HepG2 (cell line): Measurements from ENCODE around the gene CEP57L1. TPM values are rescaled to one million over a fixed set of nuclear protein-coding genes. Genes with fewer than 3 reads are reported as not detected.

ENCODE experiments used
- ATAC-seq: fragments of 200-7000 bp; cut with Tn5 transposase; 3 replicates; pipeline ENCODE4 v1.9.1; 2020; ENCODE audit warnings: mild to moderate bottlenecking, moderate library complexity
- BruUV-seq: library from RNA; stranded (reverse); fragments of 400-500 nt; replicated peaks from 2 replicates; lab custom pipeline; 2021; lab: Mats Ljungman, UMichigan
- CTCF ChIA-PET: fragments of 300-600 bp; formaldehyde crosslinking; extraction: SDS; loops from one replicate; lab custom pipeline; 2021; ENCODE audit warnings: low total read pairs, inconsistent platforms, low intra/inter-chr PET ratio; lab: Yijun Ruan, JAX
- POLR2A ChIA-PET: fragments of 350-600 bp; sonication (Branson Sonifier 250); formaldehyde crosslinking; loops from one replicate; lab custom pipeline; 2020; ENCODE audit warnings: antibody characterized with exemption, inconsistent platforms; lab: Yijun Ruan, JAX
- DNase-seq: peaks from one replicate; pipeline ENCODE4 v3.0.0-alpha.2; 2015; ENCODE audit warnings: low spot score
- FAIRE-seq: peaks from 3 replicates; lab custom pipeline; 2011; peaks lifted over from hg19 to GRCh38; lab: Jason Lieb, UNC
- H2AFZ ChIP-seq: one replicate; pipeline ENCODE4 v1.6.1; 2011; ENCODE audit warnings: low read length, inconsistent platforms
- H3K27ac ChIP-seq: fragments of 300-600 bp; 3 replicates; pipeline ENCODE4 v1.8.0; 2011; ENCODE audit warnings: mixed run types, mild to moderate bottlenecking, mixed read lengths, low read length, inconsistent platforms; ENCODE audit not compliant: insufficient read depth; ENCODE audit errors: extremely low read length
- H3K27me3 ChIP-seq, 2 experiments: fragments of 200-600 bp in 1 of 2; 2 replicates in 1 of 2; 3 replicates in 1 of 2; pipeline versions ENCODE4 v1.6.0 to v1.8.0; 2011; ENCODE audit warnings: low read length in 2 of 2, mild to moderate bottlenecking in 2 of 2, moderate library complexity in 2 of 2, inconsistent platforms in 1 of 2; ENCODE audit not compliant: insufficient read depth in 2 of 2, control insufficient read depth in 1 of 2
- H3K36me3 ChIP-seq, 2 experiments: fragments of 200-600 bp in 1 of 2; replicated peaks in 1 of 2; 2 replicates in 1 of 2; 3 replicates in 1 of 2; pipeline versions ENCODE4 v1.5.1 to v1.8.0; 2011; ENCODE audit warnings: low read length in 2 of 2, inconsistent platforms in 1 of 2; ENCODE audit not compliant: insufficient read depth in 2 of 2, control insufficient read depth in 1 of 2
- H3K4me1 ChIP-seq: 2 replicates; pipeline ENCODE4 v1.5.1; 2012; ENCODE audit warnings: low read length, inconsistent platforms; ENCODE audit not compliant: insufficient read depth
- H3K4me2 ChIP-seq: 2 replicates; pipeline ENCODE4 v1.6.0; 2011; ENCODE audit warnings: low read depth, low read length, inconsistent platforms
- H3K4me3 ChIP-seq, 3 experiments: fragments of 200-600 bp in 1 of 3; sonication (generic), shearing (Covaris generic) in 1 of 3; replicated peaks in 1 of 3; 2 replicates each; pipeline ENCODE4 v1.5.1; 2011 to 2016; ENCODE audit warnings: low read length in 3 of 3, inconsistent platforms in 2 of 3, low read depth in 2 of 3, mild to moderate bottlenecking in 2 of 3, control low read depth in 1 of 3, mixed read lengths in 1 of 3; ENCODE audit not compliant: insufficient read depth in 1 of 3
- H3K79me2 ChIP-seq: one replicate; pipeline ENCODE4 v1.6.1; 2011; ENCODE audit warnings: low read length, inconsistent platforms; ENCODE audit not compliant: insufficient read depth
- H3K9ac ChIP-seq: 2 replicates; pipeline ENCODE4 v1.6.0; 2011; ENCODE audit warnings: mild to moderate bottlenecking, low read depth, low read length, inconsistent platforms; ENCODE audit not compliant: insufficient read depth
- H3K9me3 ChIP-seq: 2 replicates; pipeline ENCODE4 v1.5.1; 2012; ENCODE audit warnings: mild to moderate bottlenecking, low read length
- H4K20me1 ChIP-seq: 2 replicates; pipeline ENCODE4 v1.6.0; 2011; ENCODE audit warnings: inconsistent platforms, mild to moderate bottlenecking, low read length, moderate library complexity; ENCODE audit not compliant: insufficient read depth
- HOMEZ ChIP-seq: IDR thresholded peaks from 2 replicates; pipeline ENCODE4 v1.6.1; 2016; ENCODE audit warnings: low read depth
- MXD4 ChIP-seq: IDR thresholded peaks from 2 replicates; pipeline ENCODE4 v1.6.1; 2016; ENCODE audit warnings: mild to moderate bottlenecking, missing biosample characterization, missing genetic modification reagents
- SMAD3 ChIP-seq: sonication (generic); formaldehyde crosslinking; IDR thresholded peaks from 2 replicates; pipeline ENCODE4 v1.4.0; 2020; ENCODE audit warnings: missing genetic modification reagents
- TCF7 ChIP-seq: sonication (generic); IDR thresholded peaks from 2 replicates; pipeline ENCODE4 v1.6.1; 2016; ENCODE audit warnings: antibody characterized with exemption, low read depth
- TFE3 ChIP-seq: IDR thresholded peaks from 2 replicates; pipeline ENCODE4 v1.6.1; 2016
- ZHX2 ChIP-seq, 2 experiments: sonication (generic) in 1 of 2; formaldehyde crosslinking in 1 of 2; IDR thresholded peaks; 2 replicates each; pipeline versions ENCODE4 v1.6.1 to v1.9.0; 2014 to 2022; ENCODE audit warnings: antibody characterized with exemption in 1 of 2, borderline replicate concordance in 1 of 2, inconsistent platforms in 1 of 2, low read depth in 1 of 2, missing genetic modification reagents in 1 of 2
- ZNF44 ChIP-seq: sonication (generic); formaldehyde crosslinking; IDR thresholded peaks from 2 replicates; pipeline ENCODE4 v1.5.1; 2020; ENCODE audit warnings: mild to moderate bottlenecking, missing genetic modification reagents
- ZNF441 ChIP-seq: sonication (generic); formaldehyde crosslinking; IDR thresholded peaks from 2 replicates; pipeline ENCODE4 v1.7.0; 2021; ENCODE audit warnings: missing genetic modification reagents, borderline replicate concordance
- ZNF501 ChIP-seq: sonication (generic); formaldehyde crosslinking; IDR thresholded peaks from 2 replicates; pipeline ENCODE4 v1.5.1; 2020; ENCODE audit warnings: mild to moderate bottlenecking, moderate library complexity, missing genetic modification reagents
- ZNF569 ChIP-seq: sonication (generic); formaldehyde crosslinking; IDR thresholded peaks from 2 replicates; pipeline ENCODE4 v1.5.0; 2020; ENCODE audit warnings: mild to moderate bottlenecking, missing genetic modification reagents, moderate library complexity, borderline replicate concordance
- ZNF724P ChIP-seq: sonication (generic); formaldehyde crosslinking; IDR thresholded peaks from 2 replicates; pipeline ENCODE4 v1.8.0; 2022; ENCODE audit warnings: missing genetic modification reagents, borderline replicate concordance
- WGBS: methylation state at CpG from one replicate; pipeline ENCODE4 v1.1.6; 2017; ENCODE audit warnings: low lambda C conversion rate; 5-methylcytosine and 5-hydroxymethylcytosine counted together
- in situ Hi-C: cut with HindIII; loops from 2 replicates; pipeline ENCODE4 v1.10.0; 2017; ENCODE audit warnings: low pct_unique_long_range_greater_than_20kb; ENCODE audit not compliant: extremely low pct_ligation_motif_present
- intact Hi-C: fragments of 100-400 bp; cut with micrococcal nuclease; formaldehyde crosslinking; loops from one replicate; pipeline ENCODE4 v1.10.0; 2022; ENCODE audit not compliant: unreplicated experiment
- polyA plus RNA-seq, 8 experiments: library from polyadenylated mRNA; depleted of rRNA in 3 of 8; stranded (reverse) in 7 of 8; unstranded in 1 of 8; fragments of >200 nt; fragmentation: Illumina TruSeq in 4 of 8; extraction: Trizol in 4 of 8; gene quantifications; 2 replicates each; pipeline versions ENCODE4 v1.2.1 to v1.2.3, GENCODE V29; 2011 to 2016; ENCODE audit warnings: low read depth in 4 of 8, missing spikeins in 1 of 8, mixed read lengths in 1 of 8; ENCODE audit not compliant: insufficient read depth in 1 of 8
- total RNA-seq, 5 experiments: library from RNA; depleted of rRNA; stranded (reverse); fragments of >200 nt; fragmentation: Illumina TruSeq; extraction: Trizol; gene quantifications; 2 replicates each; pipeline ENCODE4 v1.2.3, GENCODE V29; 2016; ENCODE audit warnings: low read depth in 1 of 5

CEP57L1 gene
- total and polyA plus RNA-seq, 2 of the 13 experiments (the other 11 are each of a cell fraction or from before 2014, with no cell fraction given): 7.7 to 15.5 TPM

- 0 out of 5 replicates have a peak, but pooled peaks cover 0 to 2% of the 10 kb centered on the region in 2 experiments for H3K27me3 ChIP-seq
- peak overlapping the region; percentile 4 for H2AFZ ChIP-seq
- peaks cover 4% of the 10 kb centered on the region; the same call in 1 of the 2 replicates for H3K9me3 ChIP-seq
- DNase-seq: no peak
- no peak for FAIRE-seq
- POLR2A ChIA-PET: interaction anchor here (0.8 kb wide), 1 partner anchor 187 kb away, joined by 3 read pairs; no protein-coding TSS in a partner anchor
- intact Hi-C loops: no loop called here
- peak overlapping the region; percentile 34; the same call in 1 of the 2 replicates for H3K4me2 ChIP-seq
- no peak overlapping the region for H3K27ac ChIP-seq
- H4K20me1 ChIP-seq: no peaks in the 10 kb centered on the region
- ATAC-seq: no peak
- TF ChIP-seq TFE3 (CRISPR knock-in tag): no peak
- TF ChIP-seq SMAD3 (CRISPR knock-in tag): no peak
- no peak for TF ChIP-seq HOMEZ
- no peak for TF ChIP-seq TCF7
- no peak for TF ChIP-seq ZNF501 (CRISPR knock-in tag)
- TF ChIP-seq ZNF724P: no peak
- TF ChIP-seq ZNF44 (CRISPR knock-in tag): no peak
- TF ChIP-seq ZNF569 (CRISPR knock-in tag): no peak
- no peak for TF ChIP-seq ZHX2 (IDR thresholded peaks at IDR 0.05; ENCODE audit: low read depth)
- TF ChIP-seq ZHX2 (CRISPR knock-in tag; IDR thresholded peaks at IDR 0.05; ENCODE audit: borderline replicate concordance): no peak
- no peak for TF ChIP-seq ZNF441 (CRISPR knock-in tag)
- TF ChIP-seq MXD4 (CRISPR knock-in tag): no peak
- TF ChIP-seq, all 625 proteins: peak for 0
- no TSS peak for BruUV-seq
- in situ Hi-C loops: no loop called here
- Histone ChIP-seq H3K4me1 (peaks cover 29% of the 10 kb centered on the region), H3K36me3 (no peaks in the 10 kb centered on the region), H3K9ac (no peak overlapping the region), H3K4me3 (no peak overlapping the region; a peak in 1 of 6 replicates), H3K79me2 (no peaks in the 10 kb centered on the region)
- CTCF ChIA-PET: interaction anchor here (0.6 kb wide), 1 partner anchor 32 kb away, joined by 4 read pairs; no protein-coding TSS in a partner anchor
- WGBS: 11% methylated on average over 1 of the region's 1 CpG
Observed at GRCh38 chr6:109197061-109197460, 101.8 kb downstream of the CEP57L1 start.
